IMR-90 (cell line): Measurements from ENCODE around the gene TMEM260.

Source experiments
- CEBPB ChIP-seq: IDR thresholded peaks from 2 replicates; pipeline ENCODE4 v1.6.1; 2012; ENCODE audit warnings: low read depth, low read length, improper control_type of control experiment
- FOS ChIP-seq: fragments of 150-350 bp; IDR thresholded peaks from 2 replicates; pipeline ENCODE4 v1.6.1; 2016; ENCODE audit warnings: low read depth, low read length
- MAFK ChIP-seq: IDR thresholded peaks from 2 replicates; pipeline ENCODE4 v1.6.1; 2012; ENCODE audit warnings: low read depth, low read length, improper control_type of control experiment
- NFE2L2 ChIP-seq: fragments of 150-350 bp; IDR thresholded peaks from 2 replicates; pipeline ENCODE4 v1.6.1; 2016; ENCODE audit warnings: low read depth, mild to moderate bottlenecking, low read length
- POLR2A ChIP-seq: IDR thresholded peaks from 2 replicates; pipeline ENCODE4 v1.6.1; 2012; ENCODE audit warnings: mild to moderate bottlenecking, low read depth, low read length
- RAD21 ChIP-seq: IDR thresholded peaks from 2 replicates; pipeline ENCODE4 v1.6.1; 2012; ENCODE audit warnings: low read length, improper control_type of control experiment
- RCOR1 ChIP-seq: IDR thresholded peaks from 2 replicates; pipeline ENCODE4 v1.6.1; 2012; ENCODE audit warnings: mild to moderate bottlenecking, low read length, improper control_type of control experiment; ENCODE audit not compliant: insufficient replicate concordance
- SMC3 ChIP-seq: fragments of 150-350 bp; IDR thresholded peaks from 2 replicates; pipeline ENCODE4 v1.6.1; 2016; ENCODE audit warnings: low read depth, mild to moderate bottlenecking, antibody characterized with exemption, low read length, moderate library complexity
- TF ChIP-seq, protein P1 (sequence below): conservative IDR thresholded peaks from 2 replicates; pipeline ENCODE4 v1.5.1; 2012; ENCODE audit warnings: mild to moderate bottlenecking, low read depth, low read length, improper control_type of control experiment
- TF ChIP-seq, protein P2 (sequence below): fragments of 150-350 bp; IDR thresholded peaks from 2 replicates; pipeline ENCODE4 v1.6.1; 2017; ENCODE audit warnings: mild to moderate bottlenecking, antibody characterized with exemption, low read length, low read depth

DNA sequence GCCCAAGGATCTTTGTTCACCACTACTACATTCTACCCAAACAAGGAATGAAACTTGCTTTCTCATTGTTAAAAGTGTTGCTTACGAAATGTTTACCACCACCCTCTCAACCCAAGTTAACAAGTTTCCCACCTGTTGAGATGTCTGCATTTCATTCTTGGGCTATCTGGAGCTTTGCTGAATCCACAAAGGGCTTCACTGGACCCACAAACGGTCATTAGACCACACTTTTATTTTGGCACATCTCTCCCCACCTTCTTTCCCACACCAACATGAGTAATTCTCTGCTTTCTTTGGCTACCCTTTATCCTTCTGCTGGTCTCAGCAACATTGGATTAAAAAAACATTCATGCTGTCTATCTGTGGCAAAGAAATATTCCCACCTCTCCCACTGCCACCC is 78.0 kb downstream of the TMEM260 start:
- TF ChIP-seq, protein P1, sequence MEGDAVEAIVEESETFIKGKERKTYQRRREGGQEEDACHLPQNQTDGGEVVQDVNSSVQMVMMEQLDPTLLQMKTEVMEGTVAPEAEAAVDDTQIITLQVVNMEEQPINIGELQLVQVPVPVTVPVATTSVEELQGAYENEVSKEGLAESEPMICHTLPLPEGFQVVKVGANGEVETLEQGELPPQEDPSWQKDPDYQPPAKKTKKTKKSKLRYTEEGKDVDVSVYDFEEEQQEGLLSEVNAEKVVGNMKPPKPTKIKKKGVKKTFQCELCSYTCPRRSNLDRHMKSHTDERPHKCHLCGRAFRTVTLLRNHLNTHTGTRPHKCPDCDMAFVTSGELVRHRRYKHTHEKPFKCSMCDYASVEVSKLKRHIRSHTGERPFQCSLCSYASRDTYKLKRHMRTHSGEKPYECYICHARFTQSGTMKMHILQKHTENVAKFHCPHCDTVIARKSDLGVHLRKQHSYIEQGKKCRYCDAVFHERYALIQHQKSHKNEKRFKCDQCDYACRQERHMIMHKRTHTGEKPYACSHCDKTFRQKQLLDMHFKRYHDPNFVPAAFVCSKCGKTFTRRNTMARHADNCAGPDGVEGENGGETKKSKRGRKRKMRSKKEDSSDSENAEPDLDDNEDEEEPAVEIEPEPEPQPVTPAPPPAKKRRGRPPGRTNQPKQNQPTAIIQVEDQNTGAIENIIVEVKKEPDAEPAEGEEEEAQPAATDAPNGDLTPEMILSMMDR = no peak
- TF ChIP-seq POLR2A (no peak), MAFK (no peak), FOS (no peak), NFE2L2 (no peak), CEBPB (no peak), RAD21 (no peak), RCOR1 (no peak), SMC3 (no peak)
- TF ChIP-seq, protein P2, sequence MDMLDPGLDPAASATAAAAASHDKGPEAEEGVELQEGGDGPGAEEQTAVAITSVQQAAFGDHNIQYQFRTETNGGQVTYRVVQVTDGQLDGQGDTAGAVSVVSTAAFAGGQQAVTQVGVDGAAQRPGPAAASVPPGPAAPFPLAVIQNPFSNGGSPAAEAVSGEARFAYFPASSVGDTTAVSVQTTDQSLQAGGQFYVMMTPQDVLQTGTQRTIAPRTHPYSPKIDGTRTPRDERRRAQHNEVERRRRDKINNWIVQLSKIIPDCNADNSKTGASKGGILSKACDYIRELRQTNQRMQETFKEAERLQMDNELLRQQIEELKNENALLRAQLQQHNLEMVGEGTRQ = no peak
